ENCODE data around the gene CYP1A2. TPM values are rescaled to one million over a fixed set of nuclear protein-coding genes. Genes with fewer than 3 reads are reported as not detected.

Gene CYP1A2
- total RNA-seq, 1 donor = not detected

- peaks cover 69% of the 10 kb centered on the region for H4K20me1 ChIP-seq (ENCODE audit: insufficient read depth, low read length)
- peak overlapping the region; percentile 41 for H3K27ac ChIP-seq (ENCODE audit: low read depth, low read length)
- peaks cover 96% of the 10 kb centered on the region for H3K79me2 ChIP-seq (ENCODE audit: insufficient read depth, low read length)
- H3K36me3 ChIP-seq (ENCODE audit: insufficient read depth, low read length) = no peaks in the 10 kb centered on the region
- H3K4me1 ChIP-seq (ENCODE audit: insufficient read depth, low read length) = peaks cover 36% of the 10 kb centered on the region
- DNase-seq (ENCODE audit: insufficient read length, low spot score, missing footprints) = peak; percentile 90
- no peaks in the 10 kb centered on the region for H3K9me3 ChIP-seq (ENCODE audit: low read depth, low read length)
- H3K27me3 ChIP-seq (ENCODE audit: insufficient read depth, low read length) = no peaks in the 10 kb centered on the region
- TF ChIP-seq, protein P1, sequence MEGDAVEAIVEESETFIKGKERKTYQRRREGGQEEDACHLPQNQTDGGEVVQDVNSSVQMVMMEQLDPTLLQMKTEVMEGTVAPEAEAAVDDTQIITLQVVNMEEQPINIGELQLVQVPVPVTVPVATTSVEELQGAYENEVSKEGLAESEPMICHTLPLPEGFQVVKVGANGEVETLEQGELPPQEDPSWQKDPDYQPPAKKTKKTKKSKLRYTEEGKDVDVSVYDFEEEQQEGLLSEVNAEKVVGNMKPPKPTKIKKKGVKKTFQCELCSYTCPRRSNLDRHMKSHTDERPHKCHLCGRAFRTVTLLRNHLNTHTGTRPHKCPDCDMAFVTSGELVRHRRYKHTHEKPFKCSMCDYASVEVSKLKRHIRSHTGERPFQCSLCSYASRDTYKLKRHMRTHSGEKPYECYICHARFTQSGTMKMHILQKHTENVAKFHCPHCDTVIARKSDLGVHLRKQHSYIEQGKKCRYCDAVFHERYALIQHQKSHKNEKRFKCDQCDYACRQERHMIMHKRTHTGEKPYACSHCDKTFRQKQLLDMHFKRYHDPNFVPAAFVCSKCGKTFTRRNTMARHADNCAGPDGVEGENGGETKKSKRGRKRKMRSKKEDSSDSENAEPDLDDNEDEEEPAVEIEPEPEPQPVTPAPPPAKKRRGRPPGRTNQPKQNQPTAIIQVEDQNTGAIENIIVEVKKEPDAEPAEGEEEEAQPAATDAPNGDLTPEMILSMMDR (IDR thresholded peaks at IDR 0.05; ENCODE audit: extremely low read depth, low read depth, low read length) = peak; percentile 42
- no peak overlapping the region for H3K4me2 ChIP-seq (ENCODE audit: insufficient read depth, low read length)
- H3K4me3 ChIP-seq (ENCODE audit: insufficient read depth, low read length) = no peak overlapping the region
- H2AFZ ChIP-seq (ENCODE audit: low read length) = no peak overlapping the region
These were observed 44.7 kb downstream of the CYP1A2 start for GRCh38 chr15:74793135-74794028.

DNA sequence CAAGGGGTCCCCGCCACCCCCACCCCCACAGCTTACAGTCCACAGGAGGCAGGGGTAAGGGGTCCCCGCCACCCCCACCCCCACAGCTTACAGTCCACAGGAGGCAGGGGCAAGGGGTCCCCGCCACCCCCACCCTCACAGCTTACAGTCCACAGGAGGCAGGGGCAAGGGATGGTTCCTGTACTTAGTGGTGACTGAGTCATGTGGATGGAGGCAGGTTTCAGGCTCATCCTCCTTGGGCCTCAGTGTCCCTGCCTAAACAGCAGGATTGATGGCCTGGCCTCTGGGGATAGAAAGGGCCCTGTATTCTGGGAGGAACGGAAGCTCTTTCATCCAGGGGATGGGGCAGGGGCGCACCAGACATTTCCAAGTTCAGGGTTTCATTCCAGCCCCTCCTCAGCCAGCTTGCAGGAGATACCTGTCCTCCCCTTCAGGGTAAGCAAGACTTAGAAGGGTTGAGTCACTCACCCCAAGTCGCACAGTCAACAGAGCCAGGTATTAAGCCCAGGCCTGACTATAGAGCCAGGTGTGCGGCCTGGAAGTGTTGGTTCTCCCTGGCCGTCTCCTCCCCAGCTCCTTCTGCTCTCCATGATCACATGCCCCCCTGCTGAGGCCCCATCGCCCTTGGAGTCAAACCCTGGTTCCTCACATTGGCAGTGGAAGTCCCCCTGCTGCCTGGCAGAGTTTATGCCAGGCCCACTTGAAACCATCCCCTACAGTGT, 45.8 kb downstream of the CYP1A2 start:
- peak; percentile 36 for DNase-seq (ENCODE audit: insufficient read length, low spot score, missing footprints)
- Histone ChIP-seq H2AFZ (ENCODE audit: low read length) (no peak overlapping the region), H3K36me3 (ENCODE audit: insufficient read depth, low read length) (peaks cover 4% of the 10 kb centered on the region), H3K27ac (ENCODE audit: low read depth, low read length) (no peak overlapping the region), H3K79me2 (ENCODE audit: insufficient read depth, low read length) (peaks cover 96% of the 10 kb centered on the region), H3K9me3 (ENCODE audit: low read depth, low read length) (no peaks in the 10 kb centered on the region), H3K27me3 (ENCODE audit: insufficient read depth, low read length) (no peaks in the 10 kb centered on the region), H4K20me1 (ENCODE audit: insufficient read depth, low read length) (peaks cover 64% of the 10 kb centered on the region), H3K4me2 (ENCODE audit: insufficient read depth, low read length) (no peak overlapping the region), H3K4me1 (ENCODE audit: insufficient read depth, low read length) (peaks cover 26% of the 10 kb centered on the region), H3K4me3 (ENCODE audit: insufficient read depth, low read length) (no peak overlapping the region)
- TF ChIP-seq, protein P1 (IDR thresholded peaks at IDR 0.05; ENCODE audit: extremely low read depth, low read depth, low read length) = no peak

GRCh38 chr15:74794970-74795349, 46.3 kb downstream of the CYP1A2 start:
- TF ChIP-seq, protein P1 (IDR thresholded peaks at IDR 0.05; ENCODE audit: extremely low read depth, low read depth, low read length) = no peak
- Histone ChIP-seq H3K9me3 (ENCODE audit: low read depth, low read length) (no peaks in the 10 kb centered on the region), H3K27ac (ENCODE audit: low read depth, low read length) (no peak overlapping the region), H3K79me2 (ENCODE audit: insufficient read depth, low read length) (peaks cover 96% of the 10 kb centered on the region), H3K4me2 (ENCODE audit: insufficient read depth, low read length) (no peak overlapping the region), H3K4me1 (ENCODE audit: insufficient read depth, low read length) (peaks cover 22% of the 10 kb centered on the region), H4K20me1 (ENCODE audit: insufficient read depth, low read length) (peaks cover 64% of the 10 kb centered on the region), H3K4me3 (ENCODE audit: insufficient read depth, low read length) (no peak overlapping the region), H3K27me3 (ENCODE audit: insufficient read depth, low read length) (no peaks in the 10 kb centered on the region), H2AFZ (ENCODE audit: low read length) (no peak overlapping the region), H3K36me3 (ENCODE audit: insufficient read depth, low read length) (peaks cover 7% of the 10 kb centered on the region)
- no peak for DNase-seq (ENCODE audit: insufficient read length, low spot score, missing footprints)
